Testis (tissue), 3 donors: ENCODE results near the gene TREML1. TPM values are rescaled to one million over a fixed set of nuclear protein-coding genes. Genes with fewer than 3 reads are reported as not detected.

Source experiments
- DNase-seq: peaks from one replicate; pipeline ENCODE4 v3.0.0-alpha.2; 2019
- H3K27ac ChIP-seq, 2 donors: fragments of 200-600 bp; sonication (generic); one replicate each; pipeline ENCODE4 v1.5.1; 2019
- H3K27me3 ChIP-seq: fragments of 200-600 bp; sonication (generic); one replicate; pipeline ENCODE4 v1.5.1; 2019
- H3K36me3 ChIP-seq: fragments of 200-600 bp; sonication (generic); one replicate; pipeline ENCODE4 v1.5.1; 2017; ENCODE audit warnings: low read depth; ENCODE audit errors: missing control alignments
- H3K4me1 ChIP-seq: fragments of 200-600 bp; sonication (generic); one replicate; pipeline ENCODE4 v1.5.1; 2019
- H3K4me3 ChIP-seq, 2 donors: fragments of 200-600 bp; sonication (generic); one replicate each; pipeline ENCODE4 v1.5.1; 2017 to 2019
- H3K9me3 ChIP-seq: fragments of 200-600 bp; sonication (generic); one replicate; pipeline ENCODE4 v1.5.1; 2017
- POLR2A ChIP-seq: fragments of 450-650 bp; IDR thresholded peaks from one replicate; pipeline ENCODE4 v1.6.1; 2017; ENCODE audit warnings: antibody characterized with exemption, mild to moderate bottlenecking, moderate library complexity
- whole genome bisulfite sequencing, 2 donors: methylation state at CpG; one replicate each; pipeline ENCODE4 v1.1.5; 2018; 5-methylcytosine and 5-hydroxymethylcytosine counted together
- intact Hi-C: fragments of 100-400 bp; cut with DNase I; formaldehyde crosslinking; loops from one replicate; pipeline ENCODE4 v1.15.1; 2023; ENCODE audit warnings: low total_unique reads
- polyA plus RNA-seq: library from polyadenylated mRNA; stranded (reverse); fragments of 350-450 nt; fragmentation: Illumina TruSeq; extraction: RNeasy Lipid Tissue Mini Kit (QIAGEN cat#74804); gene quantifications from one replicate; pipeline ENCODE4 v1.2.3, GENCODE V29; 2014; ENCODE audit warnings: low read depth, low replicate concordance; ENCODE audit not compliant: insufficient read depth
- total RNA-seq, 2 donors: library from RNA; depleted of rRNA; stranded (reverse); fragments of >200 nt; gene quantifications; one replicate each; pipeline ENCODE4 v1.2.3, GENCODE V29; 2016
- TF ChIP-seq, protein P1 (sequence below), 3 experiments: fragments of 450-650 bp in 2 of 3; fragments of 200-600 bp in 1 of 3; sonication (generic) in 1 of 3; IDR thresholded peaks; one replicate each; pipeline ENCODE4 v1.5.1; 2016 to 2019; ENCODE audit warnings: antibody characterized with exemption in 3 of 3, mild to moderate bottlenecking in 2 of 3, moderate library complexity in 1 of 3

Gene TREML1
- total and polyA plus RNA-seq, 3 donors from 2014 or later: not detected

GRCh38 chr6:41174610-41175009 is 20.5 kb upstream of the TREML1 start:
- Histone ChIP-seq H3K36me3 (no peaks in the 10 kb centered on the region), H3K4me3 (no peak overlapping the region), H3K27ac (no peak overlapping the region), H3K4me1 (no peaks in the 10 kb centered on the region), H3K27me3 (no peaks in the 10 kb centered on the region), H3K9me3 (no peaks in the 10 kb centered on the region)
- 82 to 85% methylated on average over 2 of the region's 2 CpGs for WGBS, 2 donors
- intact Hi-C loops: no loop called here
- TF ChIP-seq POLR2A: no peak
- TF ChIP-seq, protein P1, sequence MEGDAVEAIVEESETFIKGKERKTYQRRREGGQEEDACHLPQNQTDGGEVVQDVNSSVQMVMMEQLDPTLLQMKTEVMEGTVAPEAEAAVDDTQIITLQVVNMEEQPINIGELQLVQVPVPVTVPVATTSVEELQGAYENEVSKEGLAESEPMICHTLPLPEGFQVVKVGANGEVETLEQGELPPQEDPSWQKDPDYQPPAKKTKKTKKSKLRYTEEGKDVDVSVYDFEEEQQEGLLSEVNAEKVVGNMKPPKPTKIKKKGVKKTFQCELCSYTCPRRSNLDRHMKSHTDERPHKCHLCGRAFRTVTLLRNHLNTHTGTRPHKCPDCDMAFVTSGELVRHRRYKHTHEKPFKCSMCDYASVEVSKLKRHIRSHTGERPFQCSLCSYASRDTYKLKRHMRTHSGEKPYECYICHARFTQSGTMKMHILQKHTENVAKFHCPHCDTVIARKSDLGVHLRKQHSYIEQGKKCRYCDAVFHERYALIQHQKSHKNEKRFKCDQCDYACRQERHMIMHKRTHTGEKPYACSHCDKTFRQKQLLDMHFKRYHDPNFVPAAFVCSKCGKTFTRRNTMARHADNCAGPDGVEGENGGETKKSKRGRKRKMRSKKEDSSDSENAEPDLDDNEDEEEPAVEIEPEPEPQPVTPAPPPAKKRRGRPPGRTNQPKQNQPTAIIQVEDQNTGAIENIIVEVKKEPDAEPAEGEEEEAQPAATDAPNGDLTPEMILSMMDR (IDR thresholded peaks at IDR 0.05): no peak
- DNase-seq: no peak

DNA sequence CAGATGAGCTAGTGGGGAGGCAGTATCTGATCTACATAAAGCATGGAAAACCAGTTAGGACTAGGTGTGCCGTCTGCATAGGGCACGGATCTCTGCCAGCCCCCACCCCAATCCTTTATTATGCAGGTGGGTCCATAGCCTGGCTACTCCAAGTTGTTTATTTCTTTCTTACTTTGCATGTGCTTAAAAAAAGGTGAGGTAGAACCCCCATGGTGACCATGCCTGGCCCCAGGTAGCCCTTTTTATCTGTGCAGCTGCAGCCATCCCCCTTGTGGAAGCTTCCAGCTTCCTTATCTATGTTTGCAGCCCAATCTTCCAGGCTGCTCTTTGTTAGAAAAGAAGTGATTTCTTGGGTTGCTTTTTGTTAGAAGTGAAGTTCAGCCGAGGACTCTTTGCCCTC is 17.8 kb upstream of the TREML1 start:
- Histone ChIP-seq H3K4me3 (no peak overlapping the region), H3K4me1 (no peaks in the 10 kb centered on the region), H3K27me3 (no peaks in the 10 kb centered on the region), H3K9me3 (no peaks in the 10 kb centered on the region), H3K36me3 (no peaks in the 10 kb centered on the region), H3K27ac (no peak overlapping the region)
- WGBS, 2 donors: 36 to 59% methylated on average over 3 of the region's 3 CpGs
- TF ChIP-seq POLR2A: no peak
- TF ChIP-seq, protein P1 (IDR thresholded peaks at IDR 0.05): no peak
- DNase-seq: no peak
- intact Hi-C loops: no loop called here

DNA sequence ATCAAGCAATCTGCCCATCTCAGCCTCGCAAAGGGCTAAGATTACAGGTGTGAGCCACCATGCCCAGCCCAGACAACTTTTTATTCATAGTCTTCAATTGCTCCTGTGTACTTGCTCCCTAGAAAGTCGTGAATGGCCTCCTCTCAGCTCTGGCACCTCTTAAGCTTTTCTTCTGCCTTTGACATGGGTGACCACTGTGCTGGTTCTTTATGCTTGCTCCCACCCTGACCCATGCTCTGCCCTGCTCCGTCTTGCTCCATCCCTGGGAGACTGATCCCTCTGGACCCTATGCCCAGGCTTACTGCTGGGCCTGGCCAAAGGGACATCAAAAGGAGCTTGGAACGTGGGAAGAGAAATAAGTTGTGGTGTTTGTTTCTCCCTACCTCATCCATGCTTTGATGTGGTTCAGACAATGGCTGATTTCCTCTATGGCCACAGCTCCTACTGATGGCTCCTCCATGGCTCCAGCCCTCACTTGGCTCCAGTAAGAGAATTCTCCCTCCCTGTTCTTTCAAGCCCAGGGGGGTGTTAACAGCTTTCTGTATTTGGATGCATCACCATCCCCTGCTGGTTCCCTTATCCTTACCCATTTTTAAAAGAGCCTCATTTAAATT is 16.5 kb upstream of the TREML1 start:
- no peak for DNase-seq
- Histone ChIP-seq H3K27ac (no peak overlapping the region), H3K27me3 (no peaks in the 10 kb centered on the region), H3K36me3 (no peaks in the 10 kb centered on the region), H3K4me1 (no peaks in the 10 kb centered on the region), H3K9me3 (no peaks in the 10 kb centered on the region), H3K4me3 (no peak overlapping the region)
- no peak for TF ChIP-seq POLR2A
- TF ChIP-seq, protein P1 (IDR thresholded peaks at IDR 0.05): no peak
- intact Hi-C loops: no loop called here
- WGBS, 2 donors: 81 to 84% methylated on average over 4 of the region's 4 CpGs

DNA sequence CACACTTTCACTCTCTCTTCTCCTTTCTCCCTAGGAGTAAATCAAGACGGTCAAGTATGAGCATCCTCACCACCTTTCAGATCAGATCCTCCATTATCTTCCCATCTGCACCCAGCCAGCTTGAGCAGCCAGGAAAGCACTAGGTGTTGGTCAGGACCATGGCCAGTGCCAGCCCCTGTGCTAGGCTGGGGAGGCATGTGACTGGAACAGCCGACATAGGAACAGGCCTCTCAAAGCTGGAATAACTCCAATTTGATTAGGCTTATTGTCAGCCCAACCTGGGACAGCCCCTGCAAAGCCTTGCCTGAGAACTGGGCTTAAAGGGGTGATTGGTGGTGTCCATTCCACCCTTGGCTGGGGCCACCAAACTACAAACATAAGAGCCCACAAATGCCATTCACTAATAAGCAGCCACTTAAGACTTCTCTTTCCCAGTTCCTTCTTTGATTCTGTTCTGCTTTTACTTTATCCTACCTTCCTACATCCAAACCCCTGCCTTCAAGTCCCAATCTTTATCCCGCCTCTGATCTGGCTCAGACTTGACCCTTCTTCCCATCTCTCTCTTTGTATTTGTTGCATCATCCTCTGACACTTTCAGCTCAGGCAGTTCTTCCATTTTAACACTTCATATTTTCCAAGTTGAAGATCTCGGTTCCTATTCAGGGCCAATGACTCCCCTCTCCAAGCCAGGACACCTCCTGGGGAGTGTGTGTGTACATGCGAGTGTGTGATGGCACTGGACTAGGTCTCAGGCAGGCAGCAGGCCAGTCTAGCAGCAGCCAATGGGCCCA is 13.2 kb upstream of the TREML1 start:
- no peak for TF ChIP-seq POLR2A
- TF ChIP-seq, protein P1 (IDR thresholded peaks at IDR 0.05): no peak
- no peak for DNase-seq
- H3K27ac ChIP-seq: no peak overlapping the region
- no peaks in the 10 kb centered on the region for H3K36me3 ChIP-seq
- no peaks in the 10 kb centered on the region for H3K4me1 ChIP-seq
- no peaks in the 10 kb centered on the region for H3K9me3 ChIP-seq
- H3K27me3 ChIP-seq: no peaks in the 10 kb centered on the region
- intact Hi-C loops: no loop called here
- no peak overlapping the region for H3K4me3 ChIP-seq
- 65 to 71% methylated on average over 5 of the region's 5 CpGs for WGBS, 2 donors
